ENCODE data around the gene TECTA. TPM values are rescaled to one million over a fixed set of nuclear protein-coding genes. Genes with fewer than 3 reads are reported as not detected.
A peak's percentile ranks its signal among the peaks of the same experiment; 100 is the strongest.
"Not testable (repeated sequence)": the region's sequence is repeated elsewhere in the genome, so short reads cannot be mapped to it uniquely, and the experiment has no call there.

Gene TECTA
- total and polyA plus RNA-seq, 2 donors = 0.62 to 0.85 TPM

DNA sequence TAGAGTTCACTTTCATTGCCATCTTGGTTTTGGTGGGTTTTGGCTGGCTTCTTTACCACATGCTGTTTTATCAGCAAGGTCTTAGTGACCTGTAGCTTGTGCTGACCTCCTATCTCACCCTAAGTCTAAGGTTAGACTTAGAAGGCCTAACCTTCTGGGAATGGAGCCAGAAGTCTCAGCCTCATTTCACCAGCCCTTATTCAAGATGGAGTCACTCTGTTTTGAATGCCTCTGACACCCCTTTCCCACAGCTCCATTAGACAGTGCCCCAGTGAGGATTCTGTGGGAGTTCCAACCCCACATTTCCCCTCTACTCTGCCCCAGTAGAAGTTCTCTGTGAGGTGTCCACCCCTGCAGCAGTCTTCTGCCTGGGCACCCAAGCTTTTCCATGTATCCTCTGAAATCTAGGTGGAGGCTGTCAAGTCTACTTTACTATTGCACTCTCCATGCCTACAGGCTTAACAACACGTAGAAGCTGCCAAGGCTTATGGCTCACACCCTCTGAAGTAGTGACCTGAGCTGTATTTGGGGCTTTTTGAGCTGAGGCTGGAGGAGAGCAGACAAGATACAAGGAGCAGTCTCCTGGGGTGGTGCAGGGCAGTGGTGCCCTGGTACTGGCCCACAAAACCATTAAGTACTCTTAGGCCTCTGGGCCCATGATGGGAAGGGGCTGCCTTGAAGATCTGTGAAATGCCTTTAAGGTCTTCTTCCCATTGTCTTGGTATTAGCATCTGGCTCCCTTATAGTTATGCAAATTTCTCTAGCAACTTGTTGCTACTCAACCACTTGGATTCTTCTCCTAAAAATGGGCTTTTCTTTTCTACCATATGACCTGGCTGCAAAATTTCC, 125.6 kb downstream of the TECTA start:
- Histone ChIP-seq H3K36me3 (ENCODE audit: insufficient read depth) (no peaks in the 10 kb centered on the region), H3K4me3 (ENCODE audit: low read depth, low read length) (no peak overlapping the region), H3K27ac (ENCODE audit: low read depth) (no peak overlapping the region), H3K4me1 (ENCODE audit: insufficient read depth) (no peaks in the 10 kb centered on the region)
- 68% methylated on average over 1 of the region's 1 CpG for WGBS
- no peak for DNase-seq (ENCODE audit: extremely low spot score)

DNA sequence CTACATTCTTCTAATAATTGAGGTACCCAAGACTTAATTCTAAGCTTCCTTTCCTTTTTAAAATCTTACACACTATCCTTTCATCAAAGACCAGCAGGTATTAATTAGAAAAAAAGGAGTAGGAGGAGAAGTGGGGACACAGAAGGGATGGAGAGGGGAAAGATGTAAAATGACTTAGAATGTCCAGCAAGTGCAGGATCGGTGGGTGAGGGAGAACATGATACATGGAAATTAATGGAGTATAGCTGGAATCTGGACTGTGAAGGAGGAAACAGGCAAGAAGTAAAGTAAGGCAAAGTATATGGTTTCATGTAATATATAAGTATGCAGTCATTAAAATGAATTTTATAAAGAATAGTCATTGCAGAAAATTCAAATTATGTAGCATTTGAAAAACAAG, 127.8 kb downstream of the TECTA start:
- Histone ChIP-seq H3K4me1 (ENCODE audit: insufficient read depth) (no peaks in the 10 kb centered on the region), H3K4me3 (ENCODE audit: low read depth, low read length) (no peak overlapping the region), H3K36me3 (ENCODE audit: insufficient read depth) (no peaks in the 10 kb centered on the region), H3K27ac (ENCODE audit: low read depth) (no peak overlapping the region)
- no peak for DNase-seq (ENCODE audit: extremely low spot score)
- WGBS = 76% methylated on average over 1 of the region's 1 CpG

DNA sequence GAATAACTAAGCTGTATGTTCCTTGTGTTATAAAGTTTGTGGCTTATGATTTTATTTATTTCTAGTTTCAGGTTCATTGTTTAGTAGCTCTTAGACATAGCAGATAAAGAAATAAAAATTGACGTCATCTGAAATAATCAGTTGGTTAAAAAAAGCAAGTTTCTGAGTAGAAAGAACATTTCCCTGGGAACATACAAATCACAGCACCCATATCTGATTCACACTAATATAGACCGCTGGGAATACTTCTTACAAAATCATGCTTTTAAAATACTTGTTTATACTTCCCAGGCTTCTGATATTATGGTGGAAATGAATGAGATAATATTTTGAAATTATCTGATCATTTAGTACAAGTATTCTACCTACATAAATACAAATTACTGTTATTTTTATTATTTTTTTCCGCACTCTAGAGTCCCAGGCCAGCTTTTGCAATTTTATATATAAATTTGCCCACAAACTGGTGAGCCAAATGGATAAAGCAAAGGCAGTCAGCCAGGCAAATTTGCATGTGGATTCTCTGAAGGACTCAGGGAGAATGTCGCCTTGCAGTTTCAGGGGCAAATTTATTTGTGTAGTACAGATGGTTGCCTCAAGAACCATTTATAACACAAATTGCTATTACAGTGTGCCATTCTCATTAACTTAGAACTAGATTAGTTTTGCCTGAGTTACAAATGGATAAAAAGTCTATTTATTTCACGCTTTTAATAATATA, 128.6 kb downstream of the TECTA start:
- 83% methylated on average over 5 of the region's 5 CpGs for WGBS

DNA sequence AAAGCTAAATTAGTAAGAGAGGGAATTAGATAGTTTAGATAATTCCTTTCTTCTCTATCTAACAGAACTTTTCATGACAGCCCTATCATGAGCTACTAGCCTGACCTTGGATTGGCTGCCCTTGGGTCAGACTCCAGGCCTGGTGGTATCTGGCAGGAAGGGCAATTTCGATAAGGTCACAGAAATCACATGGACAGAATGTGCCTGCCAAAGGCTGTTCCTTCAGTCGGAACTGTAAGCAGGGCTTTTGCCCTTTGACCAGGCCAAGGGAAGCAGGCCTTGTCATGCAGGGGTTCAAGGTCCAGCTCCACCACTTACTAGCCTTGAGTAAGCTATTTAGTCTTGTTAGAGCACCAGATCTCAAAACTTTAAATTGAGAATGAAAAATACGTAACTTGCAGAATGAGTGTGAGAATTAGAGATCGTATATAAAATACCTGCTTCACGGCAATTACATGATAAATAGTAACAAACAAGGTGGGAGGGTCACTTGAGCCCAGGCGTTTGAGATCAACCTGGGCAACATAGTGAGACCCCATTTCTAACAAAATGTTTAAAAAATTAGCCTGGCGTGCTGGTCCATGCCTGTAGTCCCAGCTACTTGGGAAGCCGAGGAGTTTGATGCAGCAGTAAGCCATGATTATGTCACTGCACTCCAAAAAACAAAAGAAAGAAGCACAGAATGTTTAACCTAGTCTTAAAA, 130.7 kb downstream of the TECTA start:
- no peak overlapping the region for H3K4me3 ChIP-seq (ENCODE audit: low read depth, low read length)
- no peaks in the 10 kb centered on the region for H3K36me3 ChIP-seq (ENCODE audit: insufficient read depth)
- H3K27ac ChIP-seq (ENCODE audit: low read depth) = no peak overlapping the region
- H3K4me1 ChIP-seq (ENCODE audit: insufficient read depth) = no peaks in the 10 kb centered on the region
- 89% methylated on average over 8 of the region's 8 CpGs for WGBS
- DNase-seq (ENCODE audit: extremely low spot score) = no peak

More for the DNA sequence above, 128.6 kb downstream of the TECTA start:
- Histone ChIP-seq H3K27ac (ENCODE audit: low read depth) (no peak overlapping the region), H3K4me3 (ENCODE audit: low read depth, low read length) (no peak overlapping the region), H3K4me1 (ENCODE audit: insufficient read depth) (no peaks in the 10 kb centered on the region), H3K36me3 (ENCODE audit: insufficient read depth) (no peaks in the 10 kb centered on the region)
- no peak for DNase-seq (ENCODE audit: extremely low spot score)

DNA sequence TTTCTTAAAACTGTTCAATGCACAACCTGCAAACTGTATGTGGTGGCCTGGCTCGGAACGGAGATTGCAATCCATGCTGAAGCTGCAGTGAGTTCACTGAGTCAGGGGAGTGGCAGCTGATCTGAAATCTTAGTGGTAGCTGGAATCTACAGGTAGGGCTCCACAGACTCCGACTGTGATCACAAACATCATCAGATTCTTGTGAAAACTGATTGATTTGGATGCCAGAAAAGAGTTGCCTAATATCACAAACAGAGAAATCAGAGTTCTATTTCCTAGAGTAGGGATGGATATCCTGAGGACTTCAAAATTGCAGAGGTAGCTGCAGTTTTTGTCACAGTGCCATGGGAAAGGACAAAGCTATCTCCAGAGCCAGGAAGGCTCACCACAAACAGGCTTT, 134.0 kb downstream of the TECTA start:
- Histone ChIP-seq H3K27ac (ENCODE audit: low read depth) (no peak overlapping the region), H3K4me3 (ENCODE audit: low read depth, low read length) (no peak overlapping the region), H3K4me1 (ENCODE audit: insufficient read depth) (no peaks in the 10 kb centered on the region), H3K36me3 (ENCODE audit: insufficient read depth) (no peaks in the 10 kb centered on the region)
- 83% methylated on average over 3 of the region's 3 CpGs for WGBS
- no peak for DNase-seq (ENCODE audit: extremely low spot score)

DNA sequence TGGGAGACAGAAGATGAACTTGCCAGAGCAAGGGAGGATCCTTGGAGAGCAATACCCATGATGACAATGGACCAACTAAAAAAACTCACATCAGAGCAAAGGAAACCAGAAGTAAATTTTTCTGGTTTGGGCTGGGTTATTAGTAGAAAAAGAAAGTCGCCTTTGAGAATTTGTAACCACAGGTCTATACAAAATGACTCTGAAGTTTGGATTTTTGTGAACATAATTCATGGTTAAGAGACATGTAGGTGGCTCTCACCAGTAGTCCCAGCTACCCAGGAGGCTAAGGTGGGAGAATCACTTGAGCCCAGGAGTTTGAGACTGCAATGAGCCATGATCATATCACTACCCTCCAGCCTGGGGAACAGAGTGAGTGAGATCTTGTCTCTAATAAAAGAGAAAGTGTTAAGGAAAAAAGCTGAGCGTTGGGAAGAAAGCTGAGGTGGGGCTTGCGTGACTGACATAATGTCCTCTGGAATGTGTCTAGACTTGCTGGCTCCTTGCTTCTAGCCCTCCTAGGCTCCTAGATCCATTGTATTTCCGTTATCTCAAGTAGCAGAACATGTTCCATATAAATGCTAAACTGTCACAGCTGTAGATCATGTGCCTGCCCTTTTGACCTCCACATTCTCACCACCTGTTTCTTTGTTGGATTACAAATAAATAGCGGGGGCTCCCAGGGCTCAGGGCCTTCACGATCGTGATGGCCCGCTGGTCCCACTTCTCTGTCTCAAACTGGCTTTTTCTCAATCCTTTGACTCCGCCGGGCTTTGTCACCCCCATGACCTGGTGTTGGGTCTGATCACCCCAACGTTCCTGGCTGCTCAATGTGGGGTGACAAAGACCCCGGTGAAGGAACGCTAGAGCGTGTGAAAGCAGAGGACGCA, 135.3 kb downstream of the TECTA start:
- no peak overlapping the region for H3K4me3 ChIP-seq (ENCODE audit: low read depth, low read length)
- no peaks in the 10 kb centered on the region for H3K4me1 ChIP-seq (ENCODE audit: insufficient read depth)
- DNase-seq (ENCODE audit: extremely low spot score) = no peak
- no peaks in the 10 kb centered on the region for H3K36me3 ChIP-seq (ENCODE audit: insufficient read depth)
- WGBS = 65% methylated on average over 15 of the region's 15 CpGs
- no peak overlapping the region for H3K27ac ChIP-seq (ENCODE audit: low read depth)

DNA sequence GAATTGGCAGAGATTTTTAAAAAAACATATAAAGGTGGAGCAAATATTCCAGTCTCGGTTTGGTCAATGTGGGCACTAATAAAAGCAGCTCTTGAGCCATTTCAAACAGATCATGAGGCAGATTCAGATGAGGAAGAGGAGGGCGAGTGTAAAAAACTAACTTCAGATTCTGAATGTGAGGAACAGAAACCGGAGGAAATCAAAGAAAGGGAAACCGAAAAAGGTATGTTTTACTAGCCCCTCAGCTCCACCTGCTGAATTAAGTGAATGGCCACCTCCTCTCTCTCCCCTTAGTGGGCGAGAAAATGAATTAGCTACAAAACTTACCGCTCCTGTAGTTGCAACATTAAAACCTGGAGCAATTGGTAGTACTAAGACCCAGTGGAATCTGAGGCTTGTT, 136.2 kb downstream of the TECTA start:
- DNase-seq (ENCODE audit: extremely low spot score); H3K36me3 ChIP-seq (ENCODE audit: insufficient read depth); H3K4me3 ChIP-seq (ENCODE audit: low read depth, low read length); H3K4me1 ChIP-seq (ENCODE audit: insufficient read depth); H3K27ac ChIP-seq (ENCODE audit: low read depth): not testable (repeated sequence)
- 83% methylated on average over 6 of the region's 6 CpGs for WGBS

DNA sequence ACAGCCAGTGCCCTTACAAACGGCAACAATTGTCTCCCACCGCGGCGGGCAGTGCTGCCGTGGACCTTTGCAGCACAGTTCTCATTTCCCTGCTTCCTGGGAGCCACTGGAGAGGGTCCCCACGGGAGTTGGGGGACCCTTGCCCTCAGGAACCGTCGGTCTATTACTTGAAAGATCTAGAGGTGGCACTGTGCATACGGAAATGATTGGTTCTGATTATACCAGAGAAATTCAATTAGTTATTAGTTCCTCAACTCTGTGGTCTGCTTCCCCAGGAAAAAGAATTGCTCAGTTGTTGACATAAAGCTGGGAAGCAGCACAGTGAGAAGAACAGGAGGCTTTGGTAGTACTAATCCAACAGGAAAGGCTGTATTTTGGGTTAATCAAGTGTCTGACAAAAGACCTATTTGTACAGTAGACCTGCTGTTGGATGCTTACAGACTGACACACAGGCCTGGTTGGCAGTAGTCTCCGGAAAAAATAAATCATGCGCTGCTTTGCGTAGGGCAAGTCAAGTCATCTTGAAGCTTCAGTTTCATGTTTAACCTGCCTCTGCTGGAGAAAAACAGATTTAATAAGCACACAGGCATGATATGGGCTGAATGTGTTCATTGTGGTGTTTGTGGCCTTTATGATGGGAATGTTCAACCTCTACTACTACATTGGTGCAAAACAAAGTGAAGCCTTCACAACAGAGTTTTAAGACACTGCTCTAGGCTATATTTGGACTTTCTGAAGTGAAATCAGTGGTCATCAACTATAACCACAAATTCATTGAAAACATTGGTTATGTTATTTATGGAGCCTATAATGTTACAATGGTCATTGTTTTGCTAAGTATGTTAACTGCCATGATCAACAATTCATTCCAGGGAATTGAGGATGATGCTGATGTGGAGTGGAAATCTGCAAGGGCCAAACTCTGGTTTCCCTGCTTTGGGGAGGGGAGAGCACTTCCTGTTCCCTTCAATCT, 136.9 kb downstream of the TECTA start:
- Histone ChIP-seq H3K4me1 (ENCODE audit: insufficient read depth) (peaks cover 2% of the 10 kb centered on the region), H3K4me3 (ENCODE audit: low read depth, low read length) (no peak overlapping the region), H3K36me3 (ENCODE audit: insufficient read depth) (no peaks in the 10 kb centered on the region), H3K27ac (ENCODE audit: low read depth) (no peak overlapping the region)
- 60% methylated on average over 12 of the region's 12 CpGs for WGBS
- DNase-seq (ENCODE audit: extremely low spot score) = peak; percentile 62

DNA sequence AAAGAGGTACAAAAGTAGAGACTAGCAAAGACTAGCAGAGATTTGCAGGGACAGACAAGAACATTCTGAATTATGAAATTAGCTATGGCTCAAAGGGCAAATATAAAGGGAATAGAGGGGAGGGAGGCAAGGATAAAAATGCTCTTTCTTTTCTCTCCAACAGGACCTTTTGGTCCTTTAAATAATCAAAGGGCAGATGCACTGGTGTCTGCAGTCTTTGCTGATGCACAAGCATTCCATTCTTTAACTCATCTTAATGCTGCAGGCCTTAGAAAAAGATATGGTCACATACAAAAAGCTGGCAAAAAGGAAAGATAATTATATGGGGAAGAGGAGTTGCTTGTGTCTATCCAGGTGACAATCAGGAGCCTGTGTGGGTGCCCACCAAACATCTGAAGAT, 137.9 kb downstream of the TECTA start:
- Histone ChIP-seq H3K27ac (ENCODE audit: low read depth) (no peak overlapping the region), H3K36me3 (ENCODE audit: insufficient read depth) (no peaks in the 10 kb centered on the region), H3K4me3 (ENCODE audit: low read depth, low read length) (no peak overlapping the region), H3K4me1 (ENCODE audit: insufficient read depth) (peaks cover 2% of the 10 kb centered on the region)
- no peak for DNase-seq (ENCODE audit: extremely low spot score)

DNA sequence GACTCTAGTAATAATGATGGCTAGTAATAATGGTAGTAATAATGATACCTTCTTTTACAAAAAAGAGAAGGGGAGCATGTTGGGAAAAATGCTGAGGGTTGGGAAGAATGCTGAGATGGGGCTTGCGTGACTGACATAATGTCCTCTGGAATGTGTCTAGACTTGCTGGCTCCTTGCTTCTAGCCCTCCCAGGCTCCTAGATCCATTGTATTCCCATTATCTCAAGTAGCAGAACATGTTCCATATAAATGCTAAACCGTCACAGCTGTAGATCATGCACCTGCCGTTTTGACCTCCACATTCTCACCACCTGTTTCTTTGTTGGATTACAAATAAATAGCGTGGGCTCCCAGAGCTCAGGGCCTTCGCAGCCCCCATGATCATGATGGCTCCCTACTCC, 139.0 kb downstream of the TECTA start:
- H3K4me3 ChIP-seq (ENCODE audit: low read depth, low read length) = not testable (repeated sequence)
- WGBS = 81% methylated on average over 5 of the region's 5 CpGs

DNA sequence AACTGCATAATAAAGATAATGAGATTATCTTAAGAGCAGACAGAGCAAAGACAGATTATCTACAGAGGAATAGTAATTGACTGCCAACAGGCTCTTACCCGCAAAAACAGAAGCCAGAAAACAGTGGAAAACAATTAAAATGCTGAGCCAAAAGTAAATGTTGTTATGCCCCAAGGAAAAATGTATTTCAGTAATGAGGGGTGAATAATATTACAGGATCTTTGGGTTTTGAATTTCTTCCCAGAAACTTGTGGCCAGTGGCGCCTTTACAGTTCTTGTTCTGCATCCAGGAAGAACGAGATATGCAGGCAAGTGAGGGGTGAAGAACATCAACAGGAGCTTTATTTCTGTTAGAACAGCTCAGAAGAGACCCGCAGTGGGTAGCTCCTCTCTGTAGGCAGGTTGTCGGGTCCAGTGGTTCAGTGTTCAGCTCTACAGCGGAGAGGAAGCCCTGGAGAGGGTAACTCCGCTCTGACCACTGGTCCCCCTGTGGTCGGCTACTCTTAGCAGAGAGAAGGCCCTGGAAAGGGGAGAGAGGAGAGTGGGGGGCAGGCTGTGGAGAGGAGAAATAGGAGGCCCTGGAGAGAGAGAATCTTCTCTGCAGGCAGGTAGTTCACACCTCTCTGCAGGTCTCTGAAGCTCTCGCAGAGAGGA, 139.7 kb downstream of the TECTA start:
- Histone ChIP-seq H3K36me3 (ENCODE audit: insufficient read depth) (no peaks in the 10 kb centered on the region), H3K27ac (ENCODE audit: low read depth) (no peak overlapping the region), H3K4me1 (ENCODE audit: insufficient read depth) (peaks cover 2% of the 10 kb centered on the region), H3K4me3 (ENCODE audit: low read depth, low read length) (no peak overlapping the region)
- no peak for DNase-seq (ENCODE audit: extremely low spot score)
- 69% methylated on average over 9 of the region's 9 CpGs for WGBS

More for the DNA sequence above, 139.0 kb downstream of the TECTA start:
- not testable (repeated sequence) for H3K27ac ChIP-seq (ENCODE audit: low read depth); H3K36me3 ChIP-seq (ENCODE audit: insufficient read depth); H3K4me1 ChIP-seq (ENCODE audit: insufficient read depth); DNase-seq (ENCODE audit: extremely low spot score)

Data from urinary bladder (tissue), 4 donors.